CD4-positive, alpha-beta T cell (primary cell): ENCODE measurements around the gene CX3CL1. TPM values are rescaled to one million over a fixed set of nuclear protein-coding genes. Genes with fewer than 3 reads are reported as not detected.

ENCODE experiments used
- ATAC-seq: fragments of 200-7000 bp; cut with Tn5 transposase; one replicate; pipeline ENCODE4 v1.10.0; 2022; ENCODE audit warnings: mild to moderate bottlenecking; ENCODE audit not compliant: poor library complexity
- CTCF ChIA-PET: fragments of 350-600 bp; sonication (Branson Sonifier 250); formaldehyde crosslinking; loops from one replicate; lab custom pipeline; 2021; ENCODE audit warnings: antibody characterized with exemption, inconsistent platforms; lab: Charles Lee
- POLR2A ChIA-PET: fragments of 350-600 bp; sonication (Branson Sonifier 250); formaldehyde crosslinking; loops from one replicate; lab custom pipeline; 2021; ENCODE audit warnings: antibody characterized with exemption, inconsistent platforms; lab: Charles Lee
- DNase-seq, 14 experiments: peaks; one replicate each; pipeline ENCODE4 v3.0.0-alpha.2; 2013 to 2020; ENCODE audit warnings: mixed read lengths in 2 of 14
- H3K27ac ChIP-seq, 2 donors: one replicate each; pipeline versions ENCODE4 v1.5.1 to v1.7.0; 2013; ENCODE audit warnings: low read length in 2 of 2, low read depth in 1 of 2, mild to moderate bottlenecking in 1 of 2
- H3K27me3 ChIP-seq, 2 experiments: 1 replicate in 1 of 2; 2 replicates in 1 of 2; pipeline versions ENCODE4 v1.6.1 to v1.7.0; 2013; ENCODE audit warnings: low read length in 2 of 2, control low read depth in 1 of 2, mild to moderate bottlenecking in 1 of 2, moderate library complexity in 1 of 2; ENCODE audit not compliant: insufficient read depth in 2 of 2, control insufficient read depth in 1 of 2
- H3K36me3 ChIP-seq: one replicate; pipeline ENCODE4 v1.6.1; 2013; ENCODE audit warnings: low read length, control low read depth; ENCODE audit not compliant: insufficient read depth
- H3K4me1 ChIP-seq: one replicate; pipeline ENCODE4 v1.6.1; 2013; ENCODE audit warnings: low read length, control low read depth; ENCODE audit not compliant: insufficient read depth
- H3K4me3 ChIP-seq: one replicate; pipeline ENCODE4 v1.5.1; 2013; ENCODE audit warnings: mild to moderate bottlenecking, low read length, moderate library complexity
- H3K9me3 ChIP-seq, 2 experiments: 1 replicate in 1 of 2; 2 replicates in 1 of 2; pipeline versions ENCODE4 v1.6.1 to v1.7.0; 2013; ENCODE audit warnings: low read length in 2 of 2, mild to moderate bottlenecking in 2 of 2, control low read depth in 1 of 2, moderate library complexity in 1 of 2; ENCODE audit not compliant: control insufficient read depth in 1 of 2, insufficient read depth in 1 of 2
- H3K27ac Mint-ChIP-seq: one replicate; pipeline ENCODE4 v1.8.0; 2020; ENCODE audit warnings: mixed read lengths
- H3K27me3 Mint-ChIP-seq: one replicate; pipeline ENCODE4 v1.8.0; 2021; ENCODE audit warnings: mixed read lengths
- H3K36me3 Mint-ChIP-seq: one replicate; pipeline ENCODE4 v1.8.0; 2021; ENCODE audit warnings: low read depth, mixed read lengths
- H3K4me1 Mint-ChIP-seq: one replicate; pipeline ENCODE4 v1.8.0; 2021; ENCODE audit warnings: low read depth, mixed read lengths
- H3K4me3 Mint-ChIP-seq: one replicate; pipeline ENCODE4 v1.8.0; 2020; ENCODE audit warnings: mild to moderate bottlenecking, mixed read lengths
- H3K9me3 Mint-ChIP-seq: one replicate; pipeline ENCODE4 v1.8.0; 2020; ENCODE audit warnings: mixed read lengths
- CTCF ChIP-seq: fragments of 200-600 bp; IDR thresholded peaks from one replicate; pipeline ENCODE4 v1.8.0; 2022; ENCODE audit warnings: antibody characterized with exemption, mild to moderate bottlenecking
- intact Hi-C, 2 experiments: fragments of 100-400 bp; cut with DNase I in 1 of 2; cut with micrococcal nuclease in 1 of 2; formaldehyde crosslinking; loops; one replicate each; pipeline versions ENCODE4 v1.15.1 to v1.9.0; 2023 to 2025; cut with DNase I, micrococcal nuclease
- total RNA-seq, 174 experiments: library from RNA in 2 of 174; stranded (reverse) in 2 of 174; gene quantifications; one replicate each; pipeline ENCODE4 v1.2.3 and lab custom pipeline; 2021 to 2026

The CX3CL1 gene
- total RNA-seq, 2 experiments from 2014 or later, result not detected

- peaks cover 26% of the 10 kb centered on the region for H3K36me3 Mint-ChIP-seq
- no peaks in the 10 kb centered on the region for H3K9me3 ChIP-seq
- no peaks in the 10 kb centered on the region for H3K4me1 ChIP-seq
- no peak overlapping the region for H3K27ac ChIP-seq
- no peak overlapping the region for H3K4me3 Mint-ChIP-seq
- no peak for ATAC-seq
- DNase-seq, result no peak
- peaks cover 2% of the 10 kb centered on the region for H3K4me1 Mint-ChIP-seq
- H3K9me3 Mint-ChIP-seq, result no peaks in the 10 kb centered on the region
- ChIA-PET POLR2A (no interaction called here), CTCF (no interaction called here)
- peaks cover 21% of the 10 kb centered on the region for H3K36me3 ChIP-seq
- intact Hi-C loops, result no loop called here
- H3K27ac Mint-ChIP-seq, result no peak overlapping the region
- H3K4me3 ChIP-seq, result no peak overlapping the region
- no peak for TF ChIP-seq CTCF
- H3K27me3 Mint-ChIP-seq, result no peaks in the 10 kb centered on the region
- no peaks in the 10 kb centered on the region for H3K27me3 ChIP-seq
These were observed 52.3 kb downstream of the CX3CL1 start for GRCh38 chr16:57424583-57424982.

- no peak overlapping the region for H3K27ac Mint-ChIP-seq
- H3K9me3 ChIP-seq, result no peaks in the 10 kb centered on the region
- no peak for TF ChIP-seq CTCF
- ChIA-PET CTCF (no interaction called here), POLR2A (no interaction called here)
- ATAC-seq (no peak), DNase-seq (no peak)
- no peaks in the 10 kb centered on the region for H3K27me3 ChIP-seq
- peaks cover 38% of the 10 kb centered on the region for H3K36me3 ChIP-seq
- H3K4me3 Mint-ChIP-seq, result no peak overlapping the region
- peaks cover 3% of the 10 kb centered on the region for H3K4me1 Mint-ChIP-seq
- no peaks in the 10 kb centered on the region for H3K4me1 ChIP-seq
- intact Hi-C loops, result no loop called here
- H3K36me3 Mint-ChIP-seq, result peaks cover 44% of the 10 kb centered on the region
- no peak overlapping the region for H3K4me3 ChIP-seq
- no peaks in the 10 kb centered on the region for H3K27me3 Mint-ChIP-seq
- no peaks in the 10 kb centered on the region for H3K9me3 Mint-ChIP-seq
- no peak overlapping the region for H3K27ac ChIP-seq
These were observed 54.1 kb downstream of the CX3CL1 start for GRCh38 chr16:57426356-57426755.

- CTCF ChIA-PET, result no interaction called here
- TF ChIP-seq CTCF, result no peak
- intact Hi-C loops, result no loop called here
- Mint-ChIP-seq H3K4me3 (no peak overlapping the region), H3K4me1 (peaks cover 5% of the 10 kb centered on the region), H3K27me3 (no peaks in the 10 kb centered on the region), H3K36me3 (peaks cover 52% of the 10 kb centered on the region), H3K9me3 (no peaks in the 10 kb centered on the region), H3K27ac (no peak overlapping the region)
- Histone ChIP-seq H3K36me3 (peaks cover 48% of the 10 kb centered on the region), H3K9me3 (no peaks in the 10 kb centered on the region), H3K27me3 (no peaks in the 10 kb centered on the region), H3K27ac (no peak overlapping the region), H3K4me1 (peaks cover 3% of the 10 kb centered on the region), H3K4me3 (no peak overlapping the region)
- DNase-seq (no peak), ATAC-seq (no peak)
- POLR2A ChIA-PET, result no interaction called here
These were observed 55.0 kb downstream of the CX3CL1 start for GRCh38 chr16:57427307-57427706.
